HUES6 (cell line): ENCODE data around the gene ECSCR.

Source experiments
- H3K27ac ChIP-seq: 2 replicates; pipeline ENCODE4 v1.7.0; 2013; ENCODE audit warnings: low read depth, mild to moderate bottlenecking, low read length, inconsistent platforms
- H3K27me3 ChIP-seq: 2 replicates; pipeline ENCODE4 v1.6.1; 2013; ENCODE audit warnings: low read length; ENCODE audit not compliant: control insufficient read depth, insufficient read depth
- H3K36me3 ChIP-seq: 2 replicates; pipeline ENCODE4 v1.6.1; 2013; ENCODE audit warnings: low read length; ENCODE audit not compliant: control insufficient read depth, insufficient read depth
- H3K4me1 ChIP-seq: 2 replicates; pipeline ENCODE4 v1.6.1; 2013; ENCODE audit warnings: low read length; ENCODE audit not compliant: control insufficient read depth, insufficient read depth
- H3K4me3 ChIP-seq: 2 replicates; pipeline ENCODE4 v1.5.1; 2013; ENCODE audit warnings: low read depth, low read length
- H3K9ac ChIP-seq: one replicate; pipeline ENCODE4 v1.6.1; 2013; ENCODE audit warnings: mild to moderate bottlenecking, low read length
- H3K9me3 ChIP-seq: 2 replicates; pipeline ENCODE4 v1.6.1; 2013; ENCODE audit warnings: low read depth, low read length; ENCODE audit not compliant: control insufficient read depth, insufficient read depth

The ECSCR gene

GRCh38 chr5:139418793-139419192, 43.8 kb downstream of the ECSCR start:
- Histone ChIP-seq H3K27ac (no peak overlapping the region), H3K4me3 (no peak overlapping the region), H3K9ac (no peak overlapping the region), H3K36me3 (peaks cover 26% of the 10 kb centered on the region), H3K27me3 (no peaks in the 10 kb centered on the region), H3K9me3 (no peaks in the 10 kb centered on the region), H3K4me1 (peaks cover 4% of the 10 kb centered on the region; the same call in 1 of the 2 replicates)

- peaks cover 26% of the 10 kb centered on the region for H3K36me3 ChIP-seq
- no peak overlapping the region for H3K4me3 ChIP-seq
- no peak overlapping the region for H3K27ac ChIP-seq
- H3K9ac ChIP-seq = no peak overlapping the region
- H3K4me1 ChIP-seq = peaks cover 4% of the 10 kb centered on the region; the same call in 1 of the 2 replicates
- no peaks in the 10 kb centered on the region for H3K9me3 ChIP-seq
- no peaks in the 10 kb centered on the region for H3K27me3 ChIP-seq
Measured at GRCh38 chr5:139417214-139417613, 45.3 kb downstream of the ECSCR start.

- no peak overlapping the region for H3K4me3 ChIP-seq
- H3K27ac ChIP-seq = no peak overlapping the region
- H3K4me1 ChIP-seq = peaks cover 4% of the 10 kb centered on the region; the same call in 1 of the 2 replicates
- no peaks in the 10 kb centered on the region for H3K9me3 ChIP-seq
- peaks cover 26% of the 10 kb centered on the region for H3K36me3 ChIP-seq
- no peaks in the 10 kb centered on the region for H3K27me3 ChIP-seq
- H3K9ac ChIP-seq = no peak overlapping the region
Measured at GRCh38 chr5:139416651-139417050, 45.9 kb downstream of the ECSCR start.

GRCh38 chr5:139415869-139416268, 46.7 kb downstream of the ECSCR start:
- Histone ChIP-seq H3K36me3 (peaks cover 23% of the 10 kb centered on the region), H3K27me3 (no peaks in the 10 kb centered on the region), H3K4me3 (no peak overlapping the region), H3K4me1 (peaks cover 4% of the 10 kb centered on the region; the same call in 1 of the 2 replicates), H3K27ac (no peak overlapping the region), H3K9ac (no peak overlapping the region), H3K9me3 (no peaks in the 10 kb centered on the region)

GRCh38 chr5:139415221-139415861, 47.2 kb downstream of the ECSCR start:
- H3K4me3 ChIP-seq = no peak overlapping the region
- peaks cover 19% of the 10 kb centered on the region for H3K36me3 ChIP-seq
- no peak overlapping the region for H3K27ac ChIP-seq
- H3K9me3 ChIP-seq = no peaks in the 10 kb centered on the region
- no peaks in the 10 kb centered on the region for H3K27me3 ChIP-seq
- peaks cover 4% of the 10 kb centered on the region; the same call in 1 of the 2 replicates for H3K4me1 ChIP-seq
- no peak overlapping the region for H3K9ac ChIP-seq

GRCh38 chr5:139414581-139415130, 47.9 kb downstream of the ECSCR start:
- no peak overlapping the region for H3K27ac ChIP-seq
- no peak overlapping the region for H3K9ac ChIP-seq
- H3K27me3 ChIP-seq = no peaks in the 10 kb centered on the region
- no peak overlapping the region for H3K4me3 ChIP-seq
- no peaks in the 10 kb centered on the region for H3K9me3 ChIP-seq
- H3K36me3 ChIP-seq = peaks cover 16% of the 10 kb centered on the region
- peaks cover 3% of the 10 kb centered on the region; the same call in 1 of the 2 replicates for H3K4me1 ChIP-seq

GRCh38 chr5:139413963-139414362, 48.6 kb downstream of the ECSCR start:
- H3K27ac ChIP-seq = no peak overlapping the region
- H3K9ac ChIP-seq = no peak overlapping the region
- H3K4me1 ChIP-seq = no peaks in the 10 kb centered on the region
- no peak overlapping the region for H3K4me3 ChIP-seq
- no peaks in the 10 kb centered on the region for H3K27me3 ChIP-seq
- H3K9me3 ChIP-seq = no peaks in the 10 kb centered on the region
- peaks cover 9% of the 10 kb centered on the region for H3K36me3 ChIP-seq

- no peak overlapping the region for H3K27ac ChIP-seq
- no peaks in the 10 kb centered on the region for H3K27me3 ChIP-seq
- H3K4me3 ChIP-seq = no peak overlapping the region
- H3K4me1 ChIP-seq = no peaks in the 10 kb centered on the region
- H3K9me3 ChIP-seq = no peaks in the 10 kb centered on the region
- H3K36me3 ChIP-seq = peaks cover 9% of the 10 kb centered on the region
- H3K9ac ChIP-seq = no peak overlapping the region
Measured at GRCh38 chr5:139413153-139413552, 49.4 kb downstream of the ECSCR start.

GRCh38 chr5:139410993-139411828, 51.3 kb downstream of the ECSCR start:
- Histone ChIP-seq H3K36me3 (peaks cover 4% of the 10 kb centered on the region), H3K9me3 (no peaks in the 10 kb centered on the region), H3K27ac (no peak overlapping the region), H3K9ac (no peak overlapping the region), H3K4me1 (no peaks in the 10 kb centered on the region), H3K4me3 (no peak overlapping the region), H3K27me3 (no peaks in the 10 kb centered on the region)

- Histone ChIP-seq H3K4me1 (no peaks in the 10 kb centered on the region), H3K4me3 (no peak overlapping the region), H3K27ac (no peak overlapping the region)
Measured at GRCh38 chr5:139410121-139410992, 52.2 kb downstream of the ECSCR start.

More at GRCh38 chr5:139410121-139410992, 52.2 kb downstream of the ECSCR start:
- H3K36me3 ChIP-seq = peaks cover 4% of the 10 kb centered on the region
- H3K27me3 ChIP-seq = no peaks in the 10 kb centered on the region
- H3K9me3 ChIP-seq = no peaks in the 10 kb centered on the region
- no peak overlapping the region for H3K9ac ChIP-seq
